IMR-90 (cell line): ENCODE results near the gene VMAC. TPM values are rescaled to one million over a fixed set of nuclear protein-coding genes. Genes with fewer than 3 reads are reported as not detected.

ENCODE experiments used
- ATAC-seq: fragments of 200-7000 bp; cut with Tn5 transposase; 2 replicates; pipeline ENCODE4 v1.9.1; 2020; ENCODE audit warnings: low read depth, mild to moderate bottlenecking, moderate library complexity
- BruUV-seq: library from RNA; stranded (reverse); fragments of 400-500 nt; replicated peaks from 2 replicates; lab custom pipeline; 2021; lab: Mats Ljungman, UMichigan
- CTCF ChIA-PET: fragments of 300-600 bp; formaldehyde crosslinking; extraction: SDS; loops from one replicate; lab custom pipeline; 2021; ENCODE audit warnings: antibody characterized with exemption; lab: Yijun Ruan, JAX
- POLR2A ChIA-PET: fragments of 300-600 bp; sonication (Branson Sonifier 250); formaldehyde crosslinking; loops from one replicate; lab custom pipeline; 2022; ENCODE audit warnings: antibody characterized with exemption; ENCODE audit not compliant: unreplicated experiment; lab: Charles Lee
- DNase-seq: peaks from one replicate; pipeline ENCODE4 v3.0.0; 2013
- H2AFZ ChIP-seq: replicated peaks from 2 replicates; pipeline ENCODE3; 2013; ENCODE audit warnings: low read length, mild to moderate bottlenecking; ENCODE audit not compliant: poor library complexity
- H2AK5ac ChIP-seq: 2 replicates; pipeline ENCODE4 v1.6.1; 2013; ENCODE audit warnings: low read depth, low read length, inconsistent platforms
- H2AK9ac ChIP-seq: replicated peaks from 2 replicates; pipeline ENCODE3; 2013; ENCODE audit warnings: mild to moderate bottlenecking, low read depth, low read length, moderate library complexity; ENCODE audit not compliant: poor library complexity
- H2BK120ac ChIP-seq: 2 replicates; pipeline ENCODE4 v1.6.1; 2013; ENCODE audit warnings: low read depth, low read length, inconsistent platforms
- H2BK15ac ChIP-seq: 3 replicates; pipeline ENCODE4 v1.6.1; 2013; ENCODE audit warnings: low read depth, low read length, inconsistent platforms
- H2BK20ac ChIP-seq: 2 replicates; pipeline ENCODE4 v1.6.1; 2013; ENCODE audit warnings: low read depth, mild to moderate bottlenecking, inconsistent platforms, low read length, moderate library complexity
- H2BK5ac ChIP-seq: 2 replicates; pipeline ENCODE4 v1.6.1; 2013; ENCODE audit warnings: mild to moderate bottlenecking, low read depth, low read length, inconsistent platforms; ENCODE audit not compliant: poor library complexity, severe bottlenecking
- H3K14ac ChIP-seq: replicated peaks from 2 replicates; pipeline ENCODE4 v1.6.1; 2013; ENCODE audit warnings: low read depth, low read length, inconsistent platforms
- H3K18ac ChIP-seq: 2 replicates; pipeline ENCODE4 v1.6.1; 2013; ENCODE audit warnings: low read depth, low read length, control low read depth
- H3K23ac ChIP-seq: 2 replicates; pipeline ENCODE4 v1.6.1; 2013; ENCODE audit warnings: low read depth, low read length, inconsistent platforms
- H3K27ac ChIP-seq: 2 replicates; pipeline ENCODE4 v1.5.1; 2013; ENCODE audit warnings: mild to moderate bottlenecking, control low read depth, low read length; ENCODE audit not compliant: insufficient read depth
- H3K27me3 ChIP-seq: 2 replicates; pipeline ENCODE4 v1.6.1; 2013; ENCODE audit warnings: low read length; ENCODE audit not compliant: control insufficient read depth, insufficient read depth
- H3K36me3 ChIP-seq: 2 replicates; pipeline ENCODE4 v1.6.1; 2013; ENCODE audit warnings: low read length, mixed read lengths; ENCODE audit not compliant: control insufficient read depth, insufficient read depth
- H3K4ac ChIP-seq: 2 replicates; pipeline ENCODE4 v1.6.1; 2013; ENCODE audit warnings: low read depth, low read length, inconsistent platforms
- H3K4me1 ChIP-seq: 2 replicates; pipeline ENCODE4 v1.6.1; 2013; ENCODE audit warnings: low read length, mixed read lengths; ENCODE audit not compliant: control insufficient read depth, insufficient read depth
- H3K4me2 ChIP-seq: 2 replicates; pipeline ENCODE4 v1.6.1; 2013; ENCODE audit warnings: low read depth, mild to moderate bottlenecking, control low read depth, low read length, moderate library complexity
- H3K4me3 ChIP-seq: 2 replicates; pipeline ENCODE4 v1.5.1; 2013; ENCODE audit warnings: low read depth, mild to moderate bottlenecking, control low read depth, low read length, moderate library complexity; ENCODE audit not compliant: insufficient read depth
- H3K56ac ChIP-seq: 2 replicates; pipeline ENCODE4 v1.6.1; 2013; ENCODE audit warnings: low read length, inconsistent platforms; ENCODE audit not compliant: insufficient read depth; ENCODE audit errors: extremely low read depth
- H3K79me1 ChIP-seq, 2 experiments: 2 replicates each; pipeline ENCODE4 v1.6.1; 2013; ENCODE audit warnings: low read length in 2 of 2, inconsistent platforms in 1 of 2, low read depth in 1 of 2
- H3K9ac ChIP-seq: 2 replicates; pipeline ENCODE4 v1.6.1; 2013; ENCODE audit warnings: low read depth, low read length, control low read depth
- H3K9me1 ChIP-seq: 2 replicates; pipeline ENCODE4 v1.6.1; 2013; ENCODE audit warnings: low read length, inconsistent platforms; ENCODE audit not compliant: insufficient read depth
- H3K9me3 ChIP-seq: 2 replicates; pipeline ENCODE4 v1.6.1; 2013; ENCODE audit warnings: low read length; ENCODE audit not compliant: control insufficient read depth, insufficient read depth
- H4K20me1 ChIP-seq: 2 replicates; pipeline ENCODE4 v1.6.1; 2013; ENCODE audit warnings: low read length, inconsistent platforms; ENCODE audit not compliant: insufficient read depth
- H4K5ac ChIP-seq: 2 replicates; pipeline ENCODE4 v1.6.1; 2013; ENCODE audit warnings: mild to moderate bottlenecking, low read depth, low read length, control low read depth
- H4K8ac ChIP-seq, 2 experiments: 2 replicates each; pipeline ENCODE4 v1.6.1; 2013; ENCODE audit warnings: low read depth in 2 of 2, low read length in 2 of 2, control low read depth in 1 of 2, inconsistent platforms in 1 of 2
- H4K91ac ChIP-seq: 2 replicates; pipeline ENCODE4 v1.6.1; 2013; ENCODE audit warnings: low read depth, low read length, inconsistent platforms; ENCODE audit not compliant: insufficient read depth
- BHLHE40 ChIP-seq: fragments of 150-350 bp; IDR thresholded peaks from 2 replicates; pipeline ENCODE4 v1.6.1; 2016; ENCODE audit warnings: mild to moderate bottlenecking, low read depth, low read length
- CEBPB ChIP-seq: IDR thresholded peaks from 2 replicates; pipeline ENCODE4 v1.6.1; 2012; ENCODE audit warnings: low read depth, low read length, improper control_type of control experiment
- CTCF ChIP-seq: conservative IDR thresholded peaks from 2 replicates; pipeline ENCODE4 v1.5.1; 2012; ENCODE audit warnings: mild to moderate bottlenecking, low read depth, low read length, improper control_type of control experiment
- ELK1 ChIP-seq: fragments of 150-350 bp; IDR thresholded peaks from 2 replicates; pipeline ENCODE4 v1.6.1; 2016; ENCODE audit warnings: low read depth, mild to moderate bottlenecking, low read length, moderate library complexity, borderline replicate concordance
- FOS ChIP-seq: fragments of 150-350 bp; IDR thresholded peaks from 2 replicates; pipeline ENCODE4 v1.6.1; 2016; ENCODE audit warnings: low read depth, low read length
- MAFK ChIP-seq: IDR thresholded peaks from 2 replicates; pipeline ENCODE4 v1.6.1; 2012; ENCODE audit warnings: low read depth, low read length, improper control_type of control experiment
- MAZ ChIP-seq: IDR thresholded peaks from 2 replicates; pipeline ENCODE4 v1.6.1; 2012; ENCODE audit warnings: low read depth, mild to moderate bottlenecking, low read length, improper control_type of control experiment, moderate library complexity, borderline replicate concordance
- MXI1 ChIP-seq: IDR thresholded peaks from 2 replicates; pipeline ENCODE4 v1.6.1; 2012; ENCODE audit warnings: low read depth, mild to moderate bottlenecking, low read length, moderate library complexity, borderline replicate concordance
- NFE2L2 ChIP-seq: fragments of 150-350 bp; IDR thresholded peaks from 2 replicates; pipeline ENCODE4 v1.6.1; 2016; ENCODE audit warnings: low read depth, mild to moderate bottlenecking, low read length
- POLR2A ChIP-seq: IDR thresholded peaks from 2 replicates; pipeline ENCODE4 v1.6.1; 2012; ENCODE audit warnings: mild to moderate bottlenecking, low read depth, low read length
- RAD21 ChIP-seq: IDR thresholded peaks from 2 replicates; pipeline ENCODE4 v1.6.1; 2012; ENCODE audit warnings: low read length, improper control_type of control experiment
- RCOR1 ChIP-seq: IDR thresholded peaks from 2 replicates; pipeline ENCODE4 v1.6.1; 2012; ENCODE audit warnings: mild to moderate bottlenecking, low read length, improper control_type of control experiment; ENCODE audit not compliant: insufficient replicate concordance
- RFX5 ChIP-seq: IDR thresholded peaks from 2 replicates; pipeline ENCODE4 v1.8.0; 2012; ENCODE audit warnings: low read depth, mild to moderate bottlenecking, low read length, moderate library complexity
- SMC3 ChIP-seq: fragments of 150-350 bp; IDR thresholded peaks from 2 replicates; pipeline ENCODE4 v1.6.1; 2016; ENCODE audit warnings: low read depth, mild to moderate bottlenecking, antibody characterized with exemption, low read length, moderate library complexity
- USF2 ChIP-seq: fragments of 150-350 bp; IDR thresholded peaks from 2 replicates; pipeline ENCODE4 v1.6.1; 2017; ENCODE audit warnings: mild to moderate bottlenecking, antibody characterized with exemption, low read length, low read depth
- WGBS, 2 experiments: methylation state at CpG; one replicate each; pipeline versions ENCODE4 v1.1.5 to v1.1.7; 2013; ENCODE audit warnings: missing lambda C conversion rate in 2 of 2; ENCODE audit not compliant: insufficient read length in 1 of 2; ENCODE audit errors: extremely low coverage in 2 of 2; 5-methylcytosine and 5-hydroxymethylcytosine counted together
- dilution Hi-C: fragments of 300-500 bp; cut with HindIII; formaldehyde crosslinking; loops from one replicate; pipeline ENCODE4 v1.14.3; 2018; ENCODE audit warnings: low sequenced_read_pairs; ENCODE audit not compliant: unreplicated experiment
- in situ Hi-C: fragments of 300-500 bp; cut with MboI; formaldehyde crosslinking; loops from 3 replicates; pipeline ENCODE4 v1.14.3; 2019; ENCODE audit warnings: low sequenced_read_pairs, inconsistent platforms, mixed read lengths
- intact Hi-C: fragments of 100-400 bp; cut with micrococcal nuclease; formaldehyde crosslinking; loops from 2 replicates; pipeline ENCODE4 v1.10.0; 2022
- polyA plus RNA-seq, 3 experiments: library from polyadenylated mRNA; depleted of rRNA; stranded (reverse); fragments of >200 nt; gene quantifications; 2 replicates each; pipeline ENCODE4 v1.2.3, GENCODE V29; 2012; ENCODE audit warnings: low replicate concordance in 1 of 3
- total RNA-seq: library from RNA; depleted of rRNA; stranded (reverse); fragments of >200 nt; gene quantifications from 2 replicates; pipeline ENCODE4 v1.2.3, GENCODE V29; 2012

VMAC gene
- total and polyA plus RNA-seq, 2 of the 4 experiments (the other 2 are of a cell fraction), result 1.4 to 3.1 TPM

GRCh38 chr19:5857203-5858081 lies 47.2 kb upstream of the VMAC start:
- H4K5ac ChIP-seq, result no peak overlapping the region
- H2BK20ac ChIP-seq, result no peak overlapping the region
- H3K9me1 ChIP-seq, result no peaks in the 10 kb centered on the region
- H2BK15ac ChIP-seq, result no peak overlapping the region
- no peak overlapping the region for H2AFZ ChIP-seq
- no peak overlapping the region for H3K4ac ChIP-seq
- no peak overlapping the region for H3K14ac ChIP-seq
- 65% methylated on average over 4 of the region's 18 CpGs; no CpG with 5 or more reads in 1 of the 2 experiments for WGBS, 2 experiments
- no peak overlapping the region for H3K18ac ChIP-seq
- H3K4me1 ChIP-seq, result no peaks in the 10 kb centered on the region; the same call in 1 of the 2 replicates
- no peak overlapping the region for H2AK9ac ChIP-seq
- ChIA-PET POLR2A (no interaction called here), CTCF (no interaction called here)
- no peak overlapping the region for H2AK5ac ChIP-seq
- no peaks in the 10 kb centered on the region for H4K20me1 ChIP-seq
- no peak overlapping the region for H3K23ac ChIP-seq
- no peak overlapping the region for H4K91ac ChIP-seq
- no peaks in the 10 kb centered on the region for H3K79me1 ChIP-seq
- intact Hi-C loops (no loop called here), dilution Hi-C loops (no loop called here), in situ Hi-C loops (no loop called here)
- H3K4me2 ChIP-seq, result no peak overlapping the region
- H3K27ac ChIP-seq, result no peak overlapping the region
- no peaks in the 10 kb centered on the region; the same call in 1 of the 2 replicates for H3K9me3 ChIP-seq
- H3K36me3 ChIP-seq, result no peaks in the 10 kb centered on the region
- ATAC-seq (no peak), DNase-seq (no peak)
- no peak overlapping the region for H2BK5ac ChIP-seq
- H3K9ac ChIP-seq, result no peak overlapping the region
- H4K8ac ChIP-seq, result no peak overlapping the region
- H3K27me3 ChIP-seq, result peaks cover 44% of the 10 kb centered on the region
- no peak overlapping the region for H3K56ac ChIP-seq
- no peak overlapping the region for H3K4me3 ChIP-seq
- no peak overlapping the region for H2BK120ac ChIP-seq
- no TSS peak for BruUV-seq
- TF ChIP-seq MAFK (no peak), CEBPB (no peak), RCOR1 (no peak), ELK1 (no peak), NFE2L2 (no peak), MXI1 (no peak), CTCF (no peak), RFX5 (no peak), RAD21 (no peak), BHLHE40 (no peak), USF2 (no peak), POLR2A (no peak), MAZ (no peak), FOS (no peak), SMC3 (no peak)
